WERI-Rb-1 (cell line): ENCODE data around the gene CCDC54.

Experiments used
- DNase-seq: peaks from one replicate; pipeline ENCODE4 v3.0.0-alpha.2; 2020
- H3K27ac ChIP-seq: fragments of 250-450 bp; sonication (Bioruptor Pico); 2 replicates; pipeline ENCODE4 v1.5.1; 2020; ENCODE audit warnings: mild to moderate bottlenecking, moderate library complexity
- H3K27me3 ChIP-seq: fragments of 250-450 bp; sonication (Bioruptor Pico); 2 replicates; pipeline ENCODE4 v1.5.1; 2021; ENCODE audit warnings: mild to moderate bottlenecking, low read depth, moderate library complexity; ENCODE audit not compliant: insufficient read depth, severe bottlenecking
- H3K36me3 ChIP-seq: fragments of 250-450 bp; sonication (Bioruptor Pico); 2 replicates; pipeline ENCODE4 v1.5.1; 2020; ENCODE audit warnings: mild to moderate bottlenecking, moderate library complexity
- H3K4me3 ChIP-seq: 2 replicates; pipeline ENCODE4 v1.5.1; 2011; ENCODE audit warnings: low read depth, mild to moderate bottlenecking, control low read depth, low read length
- H3K9me3 ChIP-seq: fragments of 250-450 bp; sonication (Bioruptor Pico); 2 replicates; pipeline ENCODE4 v1.5.1; 2021; ENCODE audit warnings: mild to moderate bottlenecking, moderate library complexity; ENCODE audit not compliant: severe bottlenecking
- TF ChIP-seq, protein P1 (sequence below): IDR thresholded peaks from 2 replicates; pipeline ENCODE4 v1.5.1; 2011; ENCODE audit warnings: low read depth, mild to moderate bottlenecking, control low read depth, inconsistent platforms, low read length

CCDC54 gene

GRCh38 chr3:107425033-107425432, 47.8 kb downstream of the CCDC54 start:
- H3K36me3 ChIP-seq: no peaks in the 10 kb centered on the region
- H3K27me3 ChIP-seq: no peaks in the 10 kb centered on the region
- no peak overlapping the region for H3K4me3 ChIP-seq
- no peak for DNase-seq
- TF ChIP-seq, protein P1, sequence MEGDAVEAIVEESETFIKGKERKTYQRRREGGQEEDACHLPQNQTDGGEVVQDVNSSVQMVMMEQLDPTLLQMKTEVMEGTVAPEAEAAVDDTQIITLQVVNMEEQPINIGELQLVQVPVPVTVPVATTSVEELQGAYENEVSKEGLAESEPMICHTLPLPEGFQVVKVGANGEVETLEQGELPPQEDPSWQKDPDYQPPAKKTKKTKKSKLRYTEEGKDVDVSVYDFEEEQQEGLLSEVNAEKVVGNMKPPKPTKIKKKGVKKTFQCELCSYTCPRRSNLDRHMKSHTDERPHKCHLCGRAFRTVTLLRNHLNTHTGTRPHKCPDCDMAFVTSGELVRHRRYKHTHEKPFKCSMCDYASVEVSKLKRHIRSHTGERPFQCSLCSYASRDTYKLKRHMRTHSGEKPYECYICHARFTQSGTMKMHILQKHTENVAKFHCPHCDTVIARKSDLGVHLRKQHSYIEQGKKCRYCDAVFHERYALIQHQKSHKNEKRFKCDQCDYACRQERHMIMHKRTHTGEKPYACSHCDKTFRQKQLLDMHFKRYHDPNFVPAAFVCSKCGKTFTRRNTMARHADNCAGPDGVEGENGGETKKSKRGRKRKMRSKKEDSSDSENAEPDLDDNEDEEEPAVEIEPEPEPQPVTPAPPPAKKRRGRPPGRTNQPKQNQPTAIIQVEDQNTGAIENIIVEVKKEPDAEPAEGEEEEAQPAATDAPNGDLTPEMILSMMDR: no peak
- no peak overlapping the region for H3K27ac ChIP-seq
- H3K9me3 ChIP-seq: no peaks in the 10 kb centered on the region

- Histone ChIP-seq H3K9me3 (no peaks in the 10 kb centered on the region), H3K36me3 (no peaks in the 10 kb centered on the region), H3K4me3 (no peak overlapping the region), H3K27me3 (no peaks in the 10 kb centered on the region), H3K27ac (no peak overlapping the region)
- TF ChIP-seq, protein P1: no peak
- DNase-seq: no peak
Measured at GRCh38 chr3:107426223-107426622, 49.0 kb downstream of the CCDC54 start.
